OCI-LY1 (cell line): Measurements from ENCODE around the gene LILRA5.
"Not testable (repeated sequence)": the region's sequence is repeated elsewhere in the genome, so short reads cannot be mapped to it uniquely, and the experiment has no call there.

Experiments used
- CTCF ChIP-seq: fragments of 200-600 bp; sonication (generic), shearing (Covaris generic); IDR thresholded peaks from 2 replicates; pipeline ENCODE4 v1.5.1; 2017; ENCODE audit warnings: mild to moderate bottlenecking, antibody characterized with exemption, low read length, moderate library complexity, mixed read lengths
- EZH2 ChIP-seq: fragments of 200-600 bp; sonication (generic), shearing (Covaris generic); IDR thresholded peaks from 2 replicates; pipeline ENCODE4 v1.8.0; 2017; ENCODE audit warnings: borderline replicate concordance, mixed run types, mild to moderate bottlenecking, antibody characterized with exemption, low read length, moderate library complexity, mixed read lengths

GRCh38 chr19:54278571-54279195 lies 34.3 kb downstream of the LILRA5 start:
- not testable (repeated sequence) for TF ChIP-seq CTCF, EZH2
